BLaER1 treated with 17β-estradiol and CSF1 and Interleukin-3, amounts not matched to agents 10 nM and 100 nM (cell line): ENCODE measurements around the gene FNDC5.
A peak's percentile ranks its signal among the peaks of the same experiment; 100 is the strongest.

Source experiments
- H3K27ac ChIP-seq, 11 experiments: shearing (Covaris generic); formaldehyde crosslinking; 2 replicates each; pipeline ENCODE4 v1.8.1; 2022
- H3K27me3 ChIP-seq, 11 experiments: shearing (Covaris generic); formaldehyde crosslinking; 2 replicates each; pipeline ENCODE4 v1.8.1; 2022
- H3K36me3 ChIP-seq, 11 experiments: shearing (Covaris generic); formaldehyde crosslinking; 2 replicates each; pipeline ENCODE4 v1.8.1; 2022
- H3K4me1 ChIP-seq, 10 experiments: shearing (Covaris generic); formaldehyde crosslinking; 2 replicates each; pipeline ENCODE4 v1.8.1; 2022
- H3K4me2 ChIP-seq, 11 experiments: shearing (Covaris generic); formaldehyde crosslinking; 2 replicates each; pipeline ENCODE4 v1.8.1; 2022
- H3K4me3 ChIP-seq, 10 experiments: shearing (Covaris generic); formaldehyde crosslinking; 2 replicates each; pipeline ENCODE4 v1.8.1; 2022
- H3K9ac ChIP-seq, 11 experiments: shearing (Covaris generic); formaldehyde crosslinking; 2 replicates each; pipeline ENCODE4 v1.8.1; 2022
- H3K9me3 ChIP-seq, 11 experiments: shearing (Covaris generic); formaldehyde crosslinking; replicated peaks in 1 of 11; 2 replicates each; pipeline ENCODE4 v1.8.1; 2022
- H4K20me1 ChIP-seq, 11 experiments: shearing (Covaris generic); formaldehyde crosslinking; 2 replicates each; pipeline ENCODE4 v1.8.1; 2022
- Cebpa-rat ChIP-seq, 11 experiments: shearing (Covaris generic); IDR thresholded peaks; 2 replicates each; pipeline ENCODE4 v1.8.1; 2022

Gene FNDC5

DNA sequence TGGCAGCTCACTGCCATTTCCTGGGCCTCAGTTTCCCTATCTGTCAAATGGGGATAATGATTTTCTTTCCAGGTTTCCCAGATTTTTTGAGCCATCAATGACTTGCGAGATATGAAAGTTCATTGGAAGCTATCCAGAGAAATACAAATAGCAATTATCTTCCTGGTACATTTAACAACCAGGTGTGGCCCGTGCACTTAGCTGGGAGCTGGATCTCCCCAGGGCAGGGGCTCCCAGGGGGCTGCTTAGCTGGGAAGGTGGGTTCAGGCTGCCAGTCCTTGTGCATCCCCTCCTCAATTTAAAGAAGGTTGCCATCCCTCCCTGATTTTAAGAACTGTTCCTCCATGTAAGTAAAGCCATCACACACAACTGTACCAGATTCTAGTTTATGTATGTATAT lies 34.1 kb upstream of the FNDC5 start:
- Histone ChIP-seq H3K4me3 (no peak overlapping the region), H3K9me3 (no peaks in the 10 kb centered on the region), H3K9ac (no peak overlapping the region), H3K27ac (no peak overlapping the region), H3K4me1 (peaks cover 12 to 24% (median 18%) of the 10 kb centered on the region in 10 experiments), H3K36me3 (no peaks in the 10 kb centered on the region), H4K20me1 (peaks cover 0 to 7% (median 0%) of the 10 kb centered on the region in 11 experiments; a peak in 1 of 22 replicates), H3K27me3 (peaks cover 0 to 11% (median 0%) of the 10 kb centered on the region in 11 experiments; a peak in 6 of 22 replicates), H3K4me2 (no peak overlapping the region)
- no peak for TF ChIP-seq Cebpa-rat (IDR thresholded peaks at IDR 0.05)

DNA sequence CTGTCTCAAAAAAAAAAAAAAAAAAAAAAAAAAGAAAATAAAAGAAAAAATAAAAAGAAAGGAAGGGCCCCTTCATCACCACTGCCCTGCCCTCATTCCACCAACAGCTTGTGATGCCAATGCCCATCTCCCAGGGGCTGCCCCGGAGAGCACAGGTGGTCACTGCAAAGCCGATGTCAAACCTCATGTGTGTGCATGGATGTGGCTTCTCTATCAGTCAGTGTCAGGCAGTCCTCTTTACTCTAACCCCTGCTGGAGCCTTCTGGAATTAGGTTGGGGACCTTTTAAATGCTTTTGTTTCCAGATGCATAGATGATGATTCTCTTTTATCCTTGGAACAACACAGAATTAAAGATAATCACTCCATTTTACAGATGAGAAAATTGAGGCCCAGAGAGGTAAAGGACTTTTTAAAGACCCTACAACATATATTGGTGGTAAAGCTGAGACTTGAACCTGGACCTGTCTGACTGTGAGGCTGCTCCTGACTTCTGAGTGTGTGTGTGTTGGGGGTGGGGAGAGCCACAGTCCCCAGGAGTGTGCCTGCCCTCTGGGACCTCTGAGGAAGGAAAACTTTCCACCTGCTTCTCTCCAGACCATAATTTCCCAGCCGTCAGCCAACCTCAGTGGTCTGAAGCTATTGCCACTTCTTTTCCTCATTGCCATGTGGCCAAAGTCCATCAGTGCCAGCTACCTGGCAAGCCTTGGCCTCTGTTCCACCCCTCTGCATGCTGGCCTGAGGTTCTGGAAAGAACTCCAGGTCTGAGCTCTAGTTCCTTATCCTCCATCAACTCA lies 33.5 kb upstream of the FNDC5 start:
- H3K27ac ChIP-seq, result no peak overlapping the region
- peaks cover 0 to 11% (median 0%) of the 10 kb centered on the region in 11 experiments; a peak in 2 of 22 replicates for H4K20me1 ChIP-seq
- no peak for TF ChIP-seq Cebpa-rat (IDR thresholded peaks at IDR 0.05)
- no peaks in the 10 kb centered on the region for H3K36me3 ChIP-seq
- H3K9ac ChIP-seq, result no peak overlapping the region
- H3K4me1 ChIP-seq, result peaks cover 15 to 24% (median 20%) of the 10 kb centered on the region in 10 experiments
- no peaks in the 10 kb centered on the region for H3K9me3 ChIP-seq
- H3K4me2 ChIP-seq, result no peak overlapping the region
- H3K27me3 ChIP-seq, result peaks cover 0 to 11% (median 0%) of the 10 kb centered on the region in 11 experiments; a peak in 6 of 22 replicates
- H3K4me3 ChIP-seq, result no peak overlapping the region

DNA sequence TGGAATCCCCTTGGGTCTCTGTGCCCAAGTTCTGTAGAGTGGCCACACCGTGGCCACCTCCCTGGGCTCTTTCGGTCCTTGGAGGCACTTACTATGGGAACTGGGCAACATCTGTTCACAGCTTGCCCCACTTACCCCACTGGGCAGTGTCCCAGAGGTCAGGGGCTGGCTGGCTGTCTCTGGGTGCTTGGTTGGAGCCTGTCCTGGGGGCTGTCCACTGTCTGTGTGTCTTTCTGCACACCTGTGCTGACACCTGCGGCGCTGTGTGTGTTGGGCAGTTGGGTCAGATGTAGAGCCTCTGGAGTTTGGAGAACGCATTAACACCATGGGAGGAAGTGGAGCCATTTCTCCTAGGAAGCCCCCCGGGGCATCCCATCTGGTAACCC lies 31.8 kb upstream of the FNDC5 start:
- Histone ChIP-seq H4K20me1 (peaks cover 0 to 14% (median 0%) of the 10 kb centered on the region in 11 experiments; a peak in 3 of 22 replicates), H3K9ac (no peak overlapping the region), H3K9me3 (no peaks in the 10 kb centered on the region), H3K4me2 (no peak overlapping the region), H3K4me1 (peaks cover 7 to 21% (median 16%) of the 10 kb centered on the region in 10 experiments), H3K4me3 (no peak overlapping the region), H3K27ac (no peak overlapping the region), H3K36me3 (no peaks in the 10 kb centered on the region), H3K27me3 (peaks cover 0 to 11% (median 0%) of the 10 kb centered on the region in 11 experiments; a peak in 6 of 22 replicates)
- TF ChIP-seq Cebpa-rat (IDR thresholded peaks at IDR 0.05), result no peak

DNA sequence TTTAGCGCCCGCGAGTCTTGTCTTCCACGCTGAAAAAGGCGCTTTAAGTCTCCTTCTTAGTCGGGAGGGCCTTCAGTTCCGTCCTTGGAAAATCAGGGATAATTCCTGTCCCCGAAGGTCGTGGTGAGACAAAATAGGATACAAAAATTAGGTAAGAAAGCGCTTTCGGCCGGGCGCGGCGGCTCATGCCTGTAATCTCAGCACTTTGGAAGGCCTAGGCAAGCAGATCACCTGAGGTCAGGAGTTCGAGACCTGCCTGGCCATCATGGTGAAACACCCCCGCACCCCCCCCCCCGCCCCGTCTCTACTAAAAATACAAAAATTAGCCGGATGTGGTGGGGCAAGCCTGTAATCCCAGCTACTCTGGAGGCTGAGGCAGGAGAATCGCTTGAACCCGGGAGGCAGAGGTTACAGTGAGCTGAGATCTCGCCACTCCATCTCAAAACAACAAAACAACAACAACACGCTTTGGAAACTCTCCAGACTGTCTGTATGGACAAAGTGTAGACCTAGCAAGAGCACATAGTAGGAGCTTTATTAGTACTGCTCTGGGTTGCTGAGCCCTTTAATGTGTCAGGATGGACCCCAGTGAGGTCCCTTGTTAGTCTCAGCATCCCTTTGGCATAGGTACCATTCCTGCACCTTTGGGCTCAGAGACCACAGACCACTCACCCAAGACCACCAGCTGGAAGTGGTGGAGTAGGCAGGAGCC lies 31.3 kb upstream of the FNDC5 start:
- H3K9me3 ChIP-seq, result no peaks in the 10 kb centered on the region
- no peaks in the 10 kb centered on the region for H3K36me3 ChIP-seq
- peak overlapping the region; percentile 71 to 83 (median 80) for H3K9ac ChIP-seq
- TF ChIP-seq Cebpa-rat (IDR thresholded peaks at IDR 0.05), result no peak
- peak overlapping the region in 7 of 11 experiments; percentile 58 to 71 (median 66); a peak in 9 of 22 replicates for H3K27ac ChIP-seq
- H3K4me1 ChIP-seq, result peaks cover 1 to 21% (median 14%) of the 10 kb centered on the region in 10 experiments; a peak in 18 of 20 replicates
- H4K20me1 ChIP-seq, result peaks cover 0 to 15% (median 0%) of the 10 kb centered on the region in 11 experiments; a peak in 3 of 22 replicates
- peak overlapping the region; percentile 63 to 81 (median 72) for H3K4me3 ChIP-seq
- peak overlapping the region; percentile 83 to 99 (median 95) for H3K4me2 ChIP-seq
- H3K27me3 ChIP-seq, result peaks cover 0 to 11% (median 0%) of the 10 kb centered on the region in 11 experiments; a peak in 6 of 22 replicates

DNA sequence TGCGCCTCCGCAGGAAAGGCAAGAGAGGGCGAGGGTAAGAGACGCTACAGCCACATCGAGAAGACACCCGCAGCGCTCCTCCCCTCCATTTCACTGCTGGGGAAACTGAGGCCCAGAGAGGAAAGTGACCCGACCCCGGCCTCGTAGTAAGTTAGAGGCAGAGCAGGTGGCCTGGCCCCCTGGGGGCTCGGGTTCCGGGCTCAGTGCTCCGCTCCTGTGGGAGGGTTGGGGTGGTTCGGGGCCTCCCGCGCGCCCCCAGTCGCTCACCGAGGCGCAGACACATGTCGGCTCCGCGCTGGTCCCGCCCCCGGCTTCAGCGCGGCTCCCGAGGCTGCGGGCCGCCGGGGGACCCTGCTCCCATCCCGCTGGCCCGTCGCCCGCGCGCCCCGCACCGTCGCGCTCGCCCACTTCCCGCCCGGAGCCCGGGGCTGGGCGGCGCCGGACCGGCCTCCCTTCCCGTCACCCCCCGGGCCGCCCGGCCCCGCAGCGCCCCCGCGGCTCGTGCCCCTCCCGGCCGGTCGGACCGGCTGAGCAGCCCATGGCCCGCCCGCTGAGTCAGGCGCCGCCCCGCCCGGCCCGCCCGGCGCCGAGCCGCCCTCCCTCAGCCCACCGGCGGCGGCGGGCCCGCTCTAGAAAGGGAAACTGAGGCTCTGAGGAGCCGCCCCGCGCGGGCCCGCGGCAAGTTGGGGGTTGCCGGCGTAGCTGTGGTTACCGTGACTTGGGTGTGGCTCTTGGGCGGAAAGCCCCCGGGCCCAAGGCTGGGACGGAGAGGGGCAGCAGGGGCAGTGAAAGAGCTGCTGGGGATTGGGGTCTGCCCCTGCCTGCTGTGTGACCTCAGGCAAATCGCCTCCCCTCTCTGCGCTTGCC lies 30.5 kb upstream of the FNDC5 start, which contains the start of gene TMEM54:
TMEM54 (minus strand) TSS at position 434 of the 867 bp plus-strand sequence; CDS start at position 283, 151 bp downstream.
- Histone ChIP-seq H3K4me3 (peak within 1 kb of the TSS; percentile 63 to 81 (median 72)), H3K27me3 (peaks cover 0 to 11% (median 0%) of the 10 kb centered on the region in 11 experiments; a peak in 6 of 22 replicates), H3K9ac (peak within 1 kb of the TSS; percentile 71 to 83 (median 80)), H4K20me1 (peaks cover 0 to 15% (median 0%) of the 10 kb centered on the region in 11 experiments; a peak in 4 of 22 replicates), H3K4me1 (peaks cover 0 to 21% (median 14%) of the 10 kb centered on the region in 10 experiments; a peak in 16 of 20 replicates), H3K27ac (peak within 1 kb of the TSS; percentile 44 to 71 (median 64); a peak in 20 of 22 replicates), H3K4me2 (peak within 1 kb of the TSS; percentile 83 to 99 (median 95)), H3K9me3 (no peaks in the 10 kb centered on the region), H3K36me3 (no peaks in the 10 kb centered on the region)
- TF ChIP-seq Cebpa-rat (IDR thresholded peaks at IDR 0.05), result no peak

DNA sequence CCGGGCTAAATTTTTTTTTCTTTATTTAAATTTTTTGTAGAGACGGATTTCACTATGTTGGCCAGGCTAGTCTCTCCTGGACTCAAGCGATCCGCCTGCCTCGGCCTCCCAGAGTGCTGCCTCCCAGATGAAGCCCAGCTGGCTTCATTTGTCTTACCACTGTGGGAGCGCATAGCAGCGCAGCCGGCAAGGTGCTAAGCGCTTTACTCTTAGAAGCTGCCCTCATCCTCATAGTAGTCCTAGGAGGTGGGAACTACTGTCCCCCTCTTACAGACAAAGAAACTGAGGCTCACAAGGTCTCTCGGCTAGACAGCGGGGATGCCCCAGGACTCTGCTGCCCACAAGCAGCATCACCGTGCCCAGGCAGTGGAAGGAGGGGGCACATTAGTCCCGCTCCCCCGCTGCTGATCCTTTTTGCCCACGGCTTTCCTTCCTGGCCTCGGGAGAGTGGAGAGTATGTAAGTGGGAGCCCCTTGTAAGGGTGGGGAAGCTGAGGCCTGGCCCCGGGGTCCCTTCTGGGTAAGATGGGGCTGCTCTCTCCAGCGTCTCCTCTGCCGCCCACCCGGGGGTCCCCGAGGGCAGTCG lies 29.8 kb upstream of the FNDC5 start:
- peak overlapping the region; percentile 83 to 99 (median 95) for H3K4me2 ChIP-seq
- TF ChIP-seq Cebpa-rat (IDR thresholded peaks at IDR 0.05), result no peak
- H3K27ac ChIP-seq, result peak overlapping the region in 9 of 11 experiments; percentile 44 to 71 (median 64); a peak in 15 of 22 replicates
- H4K20me1 ChIP-seq, result peaks cover 0 to 16% (median 0%) of the 10 kb centered on the region in 11 experiments; a peak in 4 of 22 replicates
- H3K9ac ChIP-seq, result peak overlapping the region; percentile 71 to 83 (median 80)
- H3K9me3 ChIP-seq, result no peaks in the 10 kb centered on the region
- H3K27me3 ChIP-seq, result peaks cover 0 to 11% (median 0%) of the 10 kb centered on the region in 11 experiments; a peak in 6 of 22 replicates
- peaks cover 0 to 21% (median 14%) of the 10 kb centered on the region in 10 experiments; a peak in 16 of 20 replicates for H3K4me1 ChIP-seq
- H3K4me3 ChIP-seq, result peak overlapping the region; percentile 63 to 81 (median 72)
- peaks cover 0 to 3% (median 0%) of the 10 kb centered on the region in 11 experiments; a peak in 3 of 22 replicates for H3K36me3 ChIP-seq

DNA sequence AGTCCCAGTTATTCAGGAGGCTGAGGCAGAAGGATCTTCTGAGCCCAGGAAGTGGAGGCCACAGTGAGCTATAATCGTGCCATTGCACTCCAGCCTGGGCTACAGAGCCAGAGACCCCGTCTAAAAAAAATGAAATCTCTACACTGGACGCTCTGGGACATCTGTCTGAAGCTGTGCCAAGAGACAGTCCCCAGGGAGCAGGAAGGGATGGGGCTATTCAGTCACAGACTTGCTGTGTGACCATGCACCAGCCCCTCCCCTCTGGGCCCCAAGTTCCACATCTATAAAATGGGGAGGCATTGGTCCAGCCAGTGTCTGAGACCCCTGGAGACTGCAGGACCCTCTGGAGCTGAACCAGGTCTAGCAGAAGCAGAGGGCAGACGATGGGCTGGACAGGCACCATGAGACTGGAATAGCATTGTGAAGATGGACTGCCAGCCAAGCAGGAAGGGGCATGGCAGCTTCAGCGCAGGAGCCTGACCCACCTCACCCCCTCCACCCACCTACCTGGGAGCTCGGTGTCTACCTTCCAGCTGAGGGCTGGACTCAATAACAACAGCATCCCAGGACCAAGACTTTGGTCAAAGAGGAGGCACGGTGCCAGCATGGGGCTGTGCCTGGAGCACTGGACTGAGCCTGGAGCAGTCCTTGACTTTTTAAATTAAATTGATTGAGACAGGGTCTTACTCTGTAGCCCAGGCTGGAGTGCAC lies 29.0 kb upstream of the FNDC5 start:
- Histone ChIP-seq H3K9me3 (no peaks in the 10 kb centered on the region), H3K9ac (no peak overlapping the region), H3K36me3 (peaks cover 0 to 3% (median 0%) of the 10 kb centered on the region in 11 experiments; a peak in 3 of 22 replicates), H3K4me3 (no peak overlapping the region), H4K20me1 (peaks cover 0 to 23% (median 0%) of the 10 kb centered on the region in 11 experiments; a peak in 4 of 22 replicates), H3K4me1 (peaks cover 0 to 21% (median 14%) of the 10 kb centered on the region in 10 experiments; a peak in 16 of 20 replicates), H3K27me3 (peaks cover 0 to 13% (median 3%) of the 10 kb centered on the region in 11 experiments; a peak in 12 of 22 replicates), H3K4me2 (peak overlapping the region in 9 of 11 experiments; percentile 20 to 98 (median 95); a peak in 13 of 22 replicates), H3K27ac (no peak overlapping the region)
- no peak for TF ChIP-seq Cebpa-rat (IDR thresholded peaks at IDR 0.05)
